Upper lobe of right lung (tissue), 1 donor: ENCODE results near the gene RCL1. TPM values are rescaled to one million over a fixed set of nuclear protein-coding genes. Genes with fewer than 3 reads are reported as not detected.

Source experiments
- ATAC-seq: fragments of 200-7000 bp; cut with Tn5 transposase; one replicate; pipeline ENCODE4 v1.9.1; 2020; ENCODE audit warnings: mild to moderate bottlenecking, moderate library complexity
- DNase-seq: peaks from one replicate; pipeline ENCODE4 v3.0.0-alpha.2; 2020
- H3K27ac ChIP-seq: fragments of 200-600 bp; one replicate; pipeline ENCODE4 v1.8.0; 2022
- H3K27me3 ChIP-seq: fragments of 200-600 bp; one replicate; pipeline ENCODE4 v1.8.0; 2022; ENCODE audit warnings: mild to moderate bottlenecking
- H3K36me3 ChIP-seq: fragments of 200-600 bp; one replicate; pipeline ENCODE4 v1.8.0; 2022
- H3K4me1 ChIP-seq: fragments of 200-600 bp; one replicate; pipeline ENCODE4 v1.8.0; 2022
- H3K4me3 ChIP-seq: fragments of 200-600 bp; one replicate; pipeline ENCODE4 v1.8.0; 2022; ENCODE audit warnings: mild to moderate bottlenecking
- H3K9me3 ChIP-seq: fragments of 200-600 bp; one replicate; pipeline ENCODE4 v1.8.0; 2022
- CTCF ChIP-seq: fragments of 200-600 bp; IDR thresholded peaks from one replicate; pipeline ENCODE4 v1.8.0; 2022; ENCODE audit warnings: antibody characterized with exemption
- intact Hi-C: fragments of 100-400 bp; cut with DNase I; formaldehyde crosslinking; loops from one replicate; pipeline ENCODE4 v1.11.0; 2022
- total RNA-seq: library from RNA; stranded (reverse); fragmentation: NEBNext Ultra II Directional; extraction: Animal tissue kit (Norgen Biotek cat#: 25700); gene quantifications from one replicate; pipeline ENCODE4 v1.2.1, GENCODE V29; 2021
- donor health status: DM: no; HTN: yes; CAD: no; lungs with severe emphysema.

RCL1 gene
- total RNA-seq, 1 donor from 2014 or later = 19.6 TPM

GRCh38 chr9:4796988-4797853, 4.5 kb downstream of the RCL1 start:
- H3K27ac ChIP-seq = peak overlapping the region; percentile 12
- ATAC-seq = no peak
- no peaks in the 10 kb centered on the region for H3K36me3 ChIP-seq
- no peaks in the 10 kb centered on the region for H3K9me3 ChIP-seq
- DNase-seq = no peak
- intact Hi-C loops = no loop called here
- H3K4me3 ChIP-seq = no peak overlapping the region
- peak; percentile 75 for TF ChIP-seq CTCF
- H3K4me1 ChIP-seq = peaks cover 43% of the 10 kb centered on the region
- no peaks in the 10 kb centered on the region for H3K27me3 ChIP-seq

- peaks cover 43% of the 10 kb centered on the region for H3K4me1 ChIP-seq
These were observed 5.1 kb downstream of the RCL1 start for GRCh38 chr9:4797854-4798150.

GRCh38 chr9:4798281-4799032, 5.7 kb downstream of the RCL1 start:
- Histone ChIP-seq H3K27ac (peak overlapping the region; percentile 12), H3K9me3 (no peaks in the 10 kb centered on the region), H3K4me1 (peaks cover 43% of the 10 kb centered on the region), H3K4me3 (no peak overlapping the region), H3K27me3 (no peaks in the 10 kb centered on the region), H3K36me3 (no peaks in the 10 kb centered on the region)
- DNase-seq (no peak), ATAC-seq (no peak)
- intact Hi-C loops = no loop called here
- no peak for TF ChIP-seq CTCF

More at GRCh38 chr9:4797854-4798150, 5.1 kb downstream of the RCL1 start:
- TF ChIP-seq CTCF = no peak
- peak overlapping the region; percentile 12 for H3K27ac ChIP-seq
- DNase-seq (no peak), ATAC-seq (no peak)
- H3K9me3 ChIP-seq = no peaks in the 10 kb centered on the region
- H3K4me3 ChIP-seq = no peak overlapping the region
- no peaks in the 10 kb centered on the region for H3K36me3 ChIP-seq
- no peaks in the 10 kb centered on the region for H3K27me3 ChIP-seq
- intact Hi-C loops = no loop called here

GRCh38 chr9:4799033-4799430, 6.3 kb downstream of the RCL1 start:
- H3K36me3 ChIP-seq = no peaks in the 10 kb centered on the region
- no peak for ATAC-seq
- H3K9me3 ChIP-seq = no peaks in the 10 kb centered on the region
- intact Hi-C loops = no loop called here
- no peak for DNase-seq
- H3K27me3 ChIP-seq = no peaks in the 10 kb centered on the region
- no peak overlapping the region for H3K4me3 ChIP-seq
- peak overlapping the region; percentile 44 for H3K27ac ChIP-seq
- H3K4me1 ChIP-seq = peaks cover 39% of the 10 kb centered on the region
- TF ChIP-seq CTCF = no peak

- ATAC-seq = no peak
- no peak for TF ChIP-seq CTCF
- Histone ChIP-seq H3K27me3 (no peaks in the 10 kb centered on the region), H3K36me3 (no peaks in the 10 kb centered on the region), H3K9me3 (no peaks in the 10 kb centered on the region), H3K4me1 (peaks cover 32% of the 10 kb centered on the region), H3K27ac (peak overlapping the region; percentile 44), H3K4me3 (no peak overlapping the region)
- intact Hi-C loops = no loop called here
- no peak for DNase-seq
These were observed 7.0 kb downstream of the RCL1 start for GRCh38 chr9:4799775-4800174.
